GM10248 (cell line): ENCODE data around the gene SERPINA4.

Source experiments
- CTCF ChIA-PET: fragments of 300-600 bp; sonication (Branson Sonifier 250); formaldehyde crosslinking; extraction: SDS; loops from one replicate; lab custom pipeline; 2021; ENCODE audit warnings: antibody characterized with exemption; lab: Yijun Ruan, JAX
- POLR2A ChIA-PET: fragments of 350-650 bp; sonication (Branson Sonifier 250); formaldehyde crosslinking; extraction: SDS; loops from one replicate; lab custom pipeline; 2020; ENCODE audit warnings: antibody characterized with exemption; lab: Yijun Ruan, JAX
- DNase-seq: peaks from one replicate; pipeline ENCODE4 v3.0.0; 2012; ENCODE audit errors: extremely low spot score
- CTCF ChIP-seq: IDR thresholded peaks from 2 replicates; pipeline ENCODE4 v1.5.1; 2012; ENCODE audit warnings: mild to moderate bottlenecking, low read depth; ENCODE audit errors: extremely low read depth, missing control alignments, control extremely low read depth

The SERPINA4 gene

GRCh38 chr14:94611179-94611578 is 49.9 kb downstream of the SERPINA4 start:
- TF ChIP-seq CTCF = no peak
- ChIA-PET CTCF (no interaction called here), POLR2A (no interaction called here)
- DNase-seq = no peak

DNA sequence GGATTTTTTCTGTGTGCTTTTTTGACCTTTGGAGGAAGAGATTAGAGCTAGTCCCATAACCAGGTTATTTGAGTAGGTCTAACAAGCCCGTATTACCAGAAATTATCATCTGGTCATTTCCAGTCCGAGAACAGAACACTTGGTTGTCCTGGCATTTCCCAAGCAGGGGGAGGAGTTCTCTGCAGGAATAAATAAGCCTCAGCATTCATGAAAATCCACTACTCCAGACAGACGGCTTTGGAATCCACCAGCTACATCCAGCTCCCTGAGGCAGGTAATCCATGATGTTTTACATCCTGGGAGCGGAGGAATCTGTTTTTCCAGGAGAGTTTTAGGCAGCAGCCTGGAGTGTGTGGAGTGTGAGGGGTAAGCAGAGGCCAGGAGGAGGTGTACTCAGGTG is 50.9 kb downstream of the SERPINA4 start, which contains the start of gene SERPINA3:
SERPINA3 (plus strand) TSS at position 218 of the 400 bp plus-strand sequence. CDS start 2,051 bp downstream, outside the sequence.
- DNase-seq = no peak
- ChIA-PET POLR2A (no interaction called here), CTCF (no interaction called here)
- TF ChIP-seq CTCF = no peak

- ChIA-PET CTCF (no interaction called here), POLR2A (no interaction called here)
- no peak for TF ChIP-seq CTCF
- DNase-seq = no peak
Observed at GRCh38 chr14:94612580-94613554, 51.6 kb downstream of the SERPINA4 start.

DNA sequence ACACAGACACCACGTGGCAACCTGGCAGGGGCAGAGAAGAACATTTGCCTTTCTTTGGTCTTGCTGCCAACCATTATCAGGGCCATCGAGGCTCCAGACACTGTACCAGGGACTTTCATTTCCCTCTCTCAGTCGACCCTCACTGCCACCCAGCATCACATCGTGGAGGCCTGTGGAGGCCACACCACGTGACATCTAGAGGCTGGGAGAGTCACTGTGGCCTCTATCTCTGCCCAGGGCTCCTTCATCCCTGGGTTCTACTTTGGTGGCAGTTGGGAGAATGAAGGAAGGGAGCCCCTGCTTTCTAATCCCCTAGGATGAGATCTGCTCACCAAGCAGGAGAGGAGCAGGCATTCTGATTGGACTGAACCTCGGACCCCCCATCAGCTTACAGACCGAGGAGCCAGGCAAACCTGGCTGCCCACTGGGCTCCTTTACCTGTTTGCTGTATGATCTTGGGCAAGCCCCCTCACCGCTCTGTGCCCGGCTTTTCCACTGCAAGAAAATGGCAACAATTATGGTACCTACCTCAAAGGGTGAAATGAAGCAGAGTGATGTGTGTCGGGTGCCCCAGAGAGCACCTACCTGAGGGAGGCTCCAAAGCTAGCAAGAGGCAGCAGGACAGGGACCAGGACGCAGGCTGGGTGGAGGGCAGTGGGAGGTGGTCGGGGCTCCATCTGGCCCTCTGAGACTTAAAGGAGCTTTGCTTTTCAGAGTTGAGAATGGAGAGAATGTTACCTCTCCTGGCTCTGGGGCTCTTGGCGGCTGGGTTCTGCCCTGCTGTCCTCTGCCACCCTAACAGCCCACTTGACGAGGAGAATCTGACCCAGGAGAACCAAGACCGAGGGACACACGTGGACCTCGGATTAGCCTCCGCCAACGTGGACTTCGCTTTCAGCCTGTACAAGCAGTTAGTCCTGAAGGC is 52.7 kb downstream of the SERPINA4 start:
- ChIA-PET POLR2A (no interaction called here), CTCF (no interaction called here)
- TF ChIP-seq CTCF = no peak
- no peak for DNase-seq

DNA sequence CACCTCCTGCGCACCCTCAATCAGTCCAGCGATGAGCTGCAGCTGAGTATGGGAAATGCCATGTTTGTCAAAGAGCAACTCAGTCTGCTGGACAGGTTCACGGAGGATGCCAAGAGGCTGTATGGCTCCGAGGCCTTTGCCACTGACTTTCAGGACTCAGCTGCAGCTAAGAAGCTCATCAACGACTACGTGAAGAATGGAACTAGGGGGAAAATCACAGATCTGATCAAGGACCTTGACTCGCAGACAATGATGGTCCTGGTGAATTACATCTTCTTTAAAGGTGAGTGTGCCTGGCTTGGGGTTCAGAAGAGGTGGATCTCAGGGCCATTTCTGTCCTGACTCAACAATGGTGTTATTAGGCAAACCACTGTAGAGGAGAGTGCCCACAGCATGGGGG is 53.6 kb downstream of the SERPINA4 start:
- DNase-seq = no peak
- ChIA-PET POLR2A (no interaction called here), CTCF (interaction anchor here (1.3 kb wide), 1 partner anchor 20 kb away, joined by 4 read pairs; no protein-coding TSS in a partner anchor)
- no peak for TF ChIP-seq CTCF

DNA sequence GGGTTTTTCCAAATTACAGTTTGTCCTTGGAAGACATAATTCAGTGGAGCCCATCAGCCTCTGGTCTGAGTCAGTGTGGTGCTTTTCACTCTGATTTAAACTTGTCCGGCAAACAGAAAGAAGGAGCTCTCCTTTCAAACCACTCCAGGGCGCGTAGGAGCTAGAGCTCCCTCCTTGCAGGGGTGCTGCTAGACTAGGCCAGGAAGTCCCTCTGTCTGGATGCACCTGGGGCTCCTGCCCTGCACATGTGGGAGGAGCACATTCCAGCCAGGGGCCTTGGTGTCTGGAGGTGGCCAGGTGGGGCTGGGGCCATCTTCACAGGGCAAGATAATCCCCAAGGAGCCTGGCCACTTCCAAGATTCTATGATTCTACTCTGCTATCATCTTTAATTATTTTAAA is 54.0 kb downstream of the SERPINA4 start:
- TF ChIP-seq CTCF = no peak
- CTCF ChIA-PET = interaction anchor here (1.3 kb wide), 1 partner anchor 20 kb away, joined by 4 read pairs; no protein-coding TSS in a partner anchor
- no peak for DNase-seq
- POLR2A ChIA-PET = no interaction called here
